Keratinocyte (primary cell): ENCODE measurements around the gene NRN1L.

Experiments
- EZH2 ChIP-seq: IDR thresholded peaks from one replicate; pipeline ENCODE4 v1.6.1; 2012; ENCODE audit warnings: inconsistent platforms, mild to moderate bottlenecking, low read length, moderate library complexity
- TF ChIP-seq, protein P1 (sequence below), 3 experiments: IDR thresholded peaks in 1 of 3; conservative IDR thresholded peaks in 1 of 3; optimal IDR thresholded peaks in 1 of 3; 2 replicates in 2 of 3; 3 replicates in 1 of 3; pipeline versions ENCODE3 to v1.5.1; 2011; ENCODE audit warnings: low read length in 3 of 3, mild to moderate bottlenecking in 3 of 3, moderate library complexity in 2 of 3, control low read depth in 1 of 3, inconsistent platforms in 1 of 3; ENCODE audit not compliant: insufficient read depth in 2 of 3; ENCODE audit errors: extremely low read depth in 1 of 3

DNA sequence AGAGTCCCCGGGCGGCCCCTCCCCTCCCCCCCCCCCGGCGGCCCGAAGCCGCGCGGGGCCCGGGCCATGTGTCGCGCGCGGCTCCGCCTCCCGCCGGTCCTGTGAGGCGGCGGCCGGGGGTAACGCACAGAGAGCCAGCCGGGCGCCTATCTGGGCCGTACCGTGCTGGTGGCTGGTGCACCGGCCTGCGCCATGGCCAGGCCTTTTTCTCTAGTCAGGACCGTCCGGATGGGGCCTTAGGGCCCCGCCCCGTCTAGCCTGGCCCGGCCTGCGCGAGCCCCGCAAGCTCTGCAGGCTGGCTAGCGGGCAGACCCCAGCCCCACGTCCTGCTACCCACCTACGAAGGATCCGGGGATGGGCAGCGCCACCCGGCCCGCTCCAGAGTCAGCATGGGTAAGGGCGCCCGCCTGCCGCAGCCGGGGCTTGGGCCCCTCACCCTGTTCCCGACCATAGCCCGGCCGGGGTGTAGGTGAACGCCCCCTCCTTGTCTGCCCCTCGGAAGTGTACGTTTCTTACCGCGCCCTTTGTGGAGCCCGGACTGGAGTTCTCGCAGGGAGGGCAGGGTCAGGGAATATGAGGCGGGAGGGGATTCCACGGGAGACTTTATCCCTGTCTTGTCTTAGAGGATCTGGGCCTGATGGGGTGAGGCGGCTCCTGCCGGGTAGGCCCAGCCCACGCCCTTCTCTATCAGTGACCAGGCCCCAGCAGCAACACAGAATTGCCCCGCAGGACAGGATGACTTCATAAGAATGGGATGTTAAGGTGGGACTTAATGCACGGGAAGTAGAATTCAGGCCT lies 37.4 kb upstream of the NRN1L start, which contains the start of gene CENPT:
- TF ChIP-seq, protein P1, sequence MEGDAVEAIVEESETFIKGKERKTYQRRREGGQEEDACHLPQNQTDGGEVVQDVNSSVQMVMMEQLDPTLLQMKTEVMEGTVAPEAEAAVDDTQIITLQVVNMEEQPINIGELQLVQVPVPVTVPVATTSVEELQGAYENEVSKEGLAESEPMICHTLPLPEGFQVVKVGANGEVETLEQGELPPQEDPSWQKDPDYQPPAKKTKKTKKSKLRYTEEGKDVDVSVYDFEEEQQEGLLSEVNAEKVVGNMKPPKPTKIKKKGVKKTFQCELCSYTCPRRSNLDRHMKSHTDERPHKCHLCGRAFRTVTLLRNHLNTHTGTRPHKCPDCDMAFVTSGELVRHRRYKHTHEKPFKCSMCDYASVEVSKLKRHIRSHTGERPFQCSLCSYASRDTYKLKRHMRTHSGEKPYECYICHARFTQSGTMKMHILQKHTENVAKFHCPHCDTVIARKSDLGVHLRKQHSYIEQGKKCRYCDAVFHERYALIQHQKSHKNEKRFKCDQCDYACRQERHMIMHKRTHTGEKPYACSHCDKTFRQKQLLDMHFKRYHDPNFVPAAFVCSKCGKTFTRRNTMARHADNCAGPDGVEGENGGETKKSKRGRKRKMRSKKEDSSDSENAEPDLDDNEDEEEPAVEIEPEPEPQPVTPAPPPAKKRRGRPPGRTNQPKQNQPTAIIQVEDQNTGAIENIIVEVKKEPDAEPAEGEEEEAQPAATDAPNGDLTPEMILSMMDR (optimal IDR thresholded peaks at IDR 0.05 in 1 of 3, IDR thresholded peaks at IDR 0.05 in 1 of 3, conservative IDR thresholded peaks at IDR 0.05 in 1 of 3; ENCODE audit: extremely low read depth in 1 of 3, insufficient read depth in 2 of 3, low read length in 3 of 3): no peak
- no peak for TF ChIP-seq EZH2
